Transverse colon (tissue), 4 donors: ENCODE results near the gene MGAT5. TPM values are rescaled to one million over a fixed set of nuclear protein-coding genes. Genes with fewer than 3 reads are reported as not detected.

Experiments used
- DNase-seq: peaks from one replicate; pipeline ENCODE4 v3.0.0-alpha.2; 2019
- H3K27ac ChIP-seq, 4 donors: fragments of 200-600 bp; sonication (generic); 2 replicates each; pipeline ENCODE4 v1.5.1; 2016 to 2018; ENCODE audit warnings: inconsistent platforms in 4 of 4
- H3K27me3 ChIP-seq: fragments of 200-600 bp; sonication (generic); 2 replicates; pipeline ENCODE4 v1.5.1; 2017; ENCODE audit warnings: inconsistent platforms
- H3K36me3 ChIP-seq, 4 donors: fragments of 200-600 bp; sonication (generic); 2 replicates each; pipeline ENCODE4 v1.5.1; 2017 to 2019; ENCODE audit warnings: inconsistent platforms in 4 of 4
- H3K4me1 ChIP-seq, 4 donors: fragments of 200-600 bp; sonication (generic); 2 replicates each; pipeline ENCODE4 v1.5.1; 2017 to 2020; ENCODE audit warnings: inconsistent platforms in 4 of 4
- H3K4me3 ChIP-seq, 4 donors: fragments of 200-600 bp; sonication (generic); 1 replicate in 1 of 4; 2 replicates in 3 of 4; pipeline versions ENCODE4 v1.5.1 to v1.6.1; 2017 to 2019; ENCODE audit warnings: inconsistent platforms in 4 of 4
- H3K9me3 ChIP-seq, 2 donors: fragments of 200-600 bp; sonication (generic); 2 replicates each; pipeline ENCODE4 v1.5.1; 2017 to 2019; ENCODE audit warnings: inconsistent platforms in 2 of 2
- CTCF ChIP-seq, 5 experiments: fragments of 200-600 bp in 3 of 5; fragments of 450-650 bp in 2 of 5; sonication (generic) in 3 of 5; IDR thresholded peaks; 1 replicate in 2 of 5; 2 replicates in 3 of 5; pipeline ENCODE4 v1.5.1; 2016 to 2017; ENCODE audit warnings: antibody characterized with exemption in 5 of 5, inconsistent platforms in 3 of 5, mild to moderate bottlenecking in 2 of 5, moderate library complexity in 1 of 5
- EP300 ChIP-seq: sonication (generic); formaldehyde crosslinking; IDR thresholded peaks from one replicate; pipeline ENCODE4 v1.6.1; 2017; ENCODE audit warnings: antibody characterized with exemption, low read depth
- POLR2A ChIP-seq: fragments of 450-650 bp; IDR thresholded peaks from one replicate; pipeline ENCODE4 v1.6.1; 2016; ENCODE audit warnings: antibody characterized with exemption, mild to moderate bottlenecking, moderate library complexity
- POLR2AphosphoS5 ChIP-seq, 3 donors: sonication (generic); formaldehyde crosslinking; IDR thresholded peaks; one replicate each; pipeline ENCODE4 v1.6.1; 2016; ENCODE audit warnings: antibody characterized with exemption in 3 of 3
- WGBS, 2 donors: methylation state at CpG; one replicate each; pipeline ENCODE4 v1.1.5; 2018; ENCODE audit warnings: low coverage in 1 of 2; 5-methylcytosine and 5-hydroxymethylcytosine counted together
- in situ Hi-C, 4 donors: fragments of 200-750 bp; cut with MboI; loops; one replicate each; pipeline versions ENCODE4 v1.15.0 to v1.15.1; 2017; ENCODE audit warnings: low sequenced_read_pairs in 3 of 4, low pct_ligation_motif_present in 1 of 4, low pct_unique_long_range_greater_than_20kb in 1 of 4
- intact Hi-C: fragments of 100-400 bp; cut with DNase I; formaldehyde crosslinking; loops from one replicate; pipeline ENCODE4 v1.15.1; 2023; ENCODE audit warnings: low total_unique reads
- total RNA-seq, 4 donors: library from RNA; depleted of rRNA; stranded (reverse); fragments of >200 nt; gene quantifications; one replicate each; pipeline ENCODE4 v1.1.0, GENCODE V29; 2016

Gene MGAT5
- total RNA-seq, 4 donors from 2014 or later, result 23.6 to 67.6 (median 55.2) TPM

GRCh38 chr2:134295441-134295840, 41.6 kb downstream of the MGAT5 start:
- Histone ChIP-seq H3K4me1 (peaks cover 0 to 36% (median 13%) of the 10 kb centered on the region in 4 donors), H3K27me3 (no peaks in the 10 kb centered on the region), H3K27ac (peak overlapping the region; percentile 1 to 55 (median 26)), H3K9me3 (no peaks in the 10 kb centered on the region), H3K36me3 (no peaks in the 10 kb centered on the region), H3K4me3 (no peak overlapping the region)
- 67 to 69% methylated on average over 2 to 3 of the region's 3 CpGs for WGBS, 2 donors
- no peak for TF ChIP-seq POLR2A
- no peak for TF ChIP-seq POLR2AphosphoS5 (IDR thresholded peaks at IDR 0.05)
- no peak for DNase-seq
- in situ Hi-C loops (no loop called here), intact Hi-C loops (no loop called here)

GRCh38 chr2:134296301-134296700, 42.4 kb downstream of the MGAT5 start:
- Histone ChIP-seq H3K9me3 (no peaks in the 10 kb centered on the region), H3K4me3 (no peak overlapping the region), H3K27me3 (no peaks in the 10 kb centered on the region), H3K36me3 (no peaks in the 10 kb centered on the region), H3K4me1 (peaks cover 0 to 41% (median 14%) of the 10 kb centered on the region in 4 donors), H3K27ac (no peak overlapping the region)
- TF ChIP-seq POLR2AphosphoS5 (IDR thresholded peaks at IDR 0.05) (no peak), CTCF (IDR thresholded peaks at IDR 0.05) (no peak), POLR2A (no peak), EP300 (no peak)
- intact Hi-C loops, result no loop called here
- DNase-seq, result no peak
- in situ Hi-C loops, result no loop called here
- WGBS, 2 donors, result 51 to 99% methylated on average over 2 of the region's 2 CpGs

GRCh38 chr2:134299334-134299733, 45.5 kb downstream of the MGAT5 start:
- in situ Hi-C loops (no loop called here), intact Hi-C loops (no loop called here)
- Histone ChIP-seq H3K4me1 (peaks cover 0 to 33% (median 11%) of the 10 kb centered on the region in 4 donors), H3K36me3 (no peaks in the 10 kb centered on the region), H3K9me3 (no peaks in the 10 kb centered on the region), H3K27ac (no peak overlapping the region), H3K27me3 (no peaks in the 10 kb centered on the region), H3K4me3 (no peak overlapping the region)
- TF ChIP-seq EP300 (no peak), POLR2A (no peak), CTCF (IDR thresholded peaks at IDR 0.05) (no peak), POLR2AphosphoS5 (IDR thresholded peaks at IDR 0.05) (no peak)
- no peak for DNase-seq
- WGBS, 2 donors, result 88 to 93% methylated on average over 1 of the region's 1 CpG

GRCh38 chr2:134300585-134300984, 46.7 kb downstream of the MGAT5 start:
- H3K27ac ChIP-seq, result no peak overlapping the region

More at GRCh38 chr2:134300585-134300984, 46.7 kb downstream of the MGAT5 start:
- Histone ChIP-seq H3K27me3 (no peaks in the 10 kb centered on the region), H3K4me1 (peaks cover 0 to 22% (median 9%) of the 10 kb centered on the region in 4 donors), H3K9me3 (no peaks in the 10 kb centered on the region), H3K4me3 (no peak overlapping the region), H3K36me3 (no peaks in the 10 kb centered on the region)
- TF ChIP-seq POLR2AphosphoS5 (IDR thresholded peaks at IDR 0.05) (no peak), CTCF (IDR thresholded peaks at IDR 0.05) (no peak), EP300 (no peak), POLR2A (no peak)
- in situ Hi-C loops, result no loop called here
- DNase-seq, result no peak
- 55 to 60% methylated on average over 1 of the region's 1 CpG for WGBS, 2 donors
- intact Hi-C loops, result no loop called here
